ENCODE measurements around the gene ANAPC15. TPM values are rescaled to one million over a fixed set of nuclear protein-coding genes. Genes with fewer than 3 reads are reported as not detected.

Gene ANAPC15
- total and polyA plus RNA-seq, 8 donors = 27.1 to 52.6 (median 41.0) TPM

GRCh38 chr11:72102946-72103753 is 9.3 kb downstream of the ANAPC15 start, which contains the start of gene LAMTOR1:
TSS of gene LAMTOR1 (minus strand) at chr11:72103297. CDS start at chr11:72103224, 73 bp downstream.
- ATAC-seq = peak; percentile 99
- H3K27me3 ChIP-seq = no peaks in the 10 kb centered on the region
- peak; percentile 97 to 99 (median 98) for DNase-seq
- H3K27ac ChIP-seq = peak within 1 kb of the TSS; percentile 97 to 98
- intact Hi-C loops (cut with DNase I) = no loop called here
- H3K4me3 ChIP-seq = peak within 1 kb of the TSS; percentile 90 to 93
- H3K36me3 ChIP-seq = peaks cover 0 to 26% of the 10 kb centered on the region in 2 donors
- H3K4me1 ChIP-seq = peaks cover 14 to 47% of the 10 kb centered on the region in 2 donors
- no peaks in the 10 kb centered on the region for H3K9me3 ChIP-seq
- TF ChIP-seq, protein P1, sequence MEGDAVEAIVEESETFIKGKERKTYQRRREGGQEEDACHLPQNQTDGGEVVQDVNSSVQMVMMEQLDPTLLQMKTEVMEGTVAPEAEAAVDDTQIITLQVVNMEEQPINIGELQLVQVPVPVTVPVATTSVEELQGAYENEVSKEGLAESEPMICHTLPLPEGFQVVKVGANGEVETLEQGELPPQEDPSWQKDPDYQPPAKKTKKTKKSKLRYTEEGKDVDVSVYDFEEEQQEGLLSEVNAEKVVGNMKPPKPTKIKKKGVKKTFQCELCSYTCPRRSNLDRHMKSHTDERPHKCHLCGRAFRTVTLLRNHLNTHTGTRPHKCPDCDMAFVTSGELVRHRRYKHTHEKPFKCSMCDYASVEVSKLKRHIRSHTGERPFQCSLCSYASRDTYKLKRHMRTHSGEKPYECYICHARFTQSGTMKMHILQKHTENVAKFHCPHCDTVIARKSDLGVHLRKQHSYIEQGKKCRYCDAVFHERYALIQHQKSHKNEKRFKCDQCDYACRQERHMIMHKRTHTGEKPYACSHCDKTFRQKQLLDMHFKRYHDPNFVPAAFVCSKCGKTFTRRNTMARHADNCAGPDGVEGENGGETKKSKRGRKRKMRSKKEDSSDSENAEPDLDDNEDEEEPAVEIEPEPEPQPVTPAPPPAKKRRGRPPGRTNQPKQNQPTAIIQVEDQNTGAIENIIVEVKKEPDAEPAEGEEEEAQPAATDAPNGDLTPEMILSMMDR (IDR thresholded peaks at IDR 0.05) = peak; percentile 36 to 64

- Histone ChIP-seq H3K27me3 (no peaks in the 10 kb centered on the region), H3K27ac (peak overlapping the region; percentile 97 to 98), H3K36me3 (peaks cover 0 to 26% of the 10 kb centered on the region in 2 donors), H3K4me1 (peaks cover 14 to 47% of the 10 kb centered on the region in 2 donors), H3K9me3 (no peaks in the 10 kb centered on the region), H3K4me3 (peak overlapping the region; percentile 90 to 93)
- no peak for DNase-seq
- TF ChIP-seq, protein P1 (IDR thresholded peaks at IDR 0.05) = no peak
- intact Hi-C loops (cut with DNase I) = no loop called here
- no peak for ATAC-seq
Observed at GRCh38 chr11:72102631-72102945, 9.9 kb downstream of the ANAPC15 start.

- ATAC-seq (no peak), DNase-seq (no peak)
- H3K27me3 ChIP-seq = no peaks in the 10 kb centered on the region
- TF ChIP-seq, protein P1 (IDR thresholded peaks at IDR 0.05) = no peak
- H3K27ac ChIP-seq = peak overlapping the region; percentile 97 to 98
- no peaks in the 10 kb centered on the region for H3K9me3 ChIP-seq
- H3K4me1 ChIP-seq = peaks cover 14 to 47% of the 10 kb centered on the region in 2 donors
- peaks cover 0 to 29% of the 10 kb centered on the region in 2 donors for H3K36me3 ChIP-seq
- H3K4me3 ChIP-seq = peak overlapping the region; percentile 90 to 93
- intact Hi-C loops (cut with DNase I) = no loop called here
Observed at GRCh38 chr11:72102162-72102561, 10.3 kb downstream of the ANAPC15 start.

- no peaks in the 10 kb centered on the region for H3K9me3 ChIP-seq
- peak overlapping the region in 1 of 2 donors; percentile 93 for H3K4me3 ChIP-seq
- ATAC-seq (no peak), DNase-seq (no peak)
- peaks cover 0 to 46% of the 10 kb centered on the region in 2 donors for H3K36me3 ChIP-seq
- TF ChIP-seq, protein P1 (IDR thresholded peaks at IDR 0.05) = no peak
- H3K27ac ChIP-seq = peak overlapping the region in 1 of 2 donors; percentile 98
- peaks cover 14 to 47% of the 10 kb centered on the region in 2 donors for H3K4me1 ChIP-seq
- H3K27me3 ChIP-seq = no peaks in the 10 kb centered on the region
- intact Hi-C loops (cut with DNase I) = no loop called here
Observed at GRCh38 chr11:72100462-72100861, 12.0 kb downstream of the ANAPC15 start.

DNA sequence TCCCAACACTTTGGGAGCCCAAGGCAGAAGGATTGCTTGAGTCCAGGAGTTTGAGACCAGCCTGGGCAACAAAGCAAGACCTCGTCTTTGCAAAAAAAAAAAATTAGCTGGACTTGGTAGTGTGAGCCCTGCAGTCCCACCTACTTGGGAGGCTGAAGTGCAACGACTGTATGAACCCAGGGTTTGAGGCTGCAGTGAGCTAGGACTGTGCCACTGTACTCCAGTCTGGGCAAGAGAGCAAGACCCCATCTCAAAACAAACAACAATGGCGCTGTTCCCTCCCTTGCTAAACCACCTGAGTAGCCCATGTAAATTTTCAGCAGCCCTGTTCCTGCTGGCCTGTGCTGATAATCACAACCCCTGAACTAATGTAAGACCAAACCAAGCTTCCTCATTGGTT is 12.5 kb downstream of the ANAPC15 start:
- intact Hi-C loops (cut with DNase I) = no loop called here
- no peak overlapping the region for H3K4me3 ChIP-seq
- H3K27ac ChIP-seq = peak overlapping the region in 1 of 2 donors; percentile 98
- TF ChIP-seq, protein P1 (IDR thresholded peaks at IDR 0.05) = no peak
- no peaks in the 10 kb centered on the region for H3K9me3 ChIP-seq
- H3K27me3 ChIP-seq = no peaks in the 10 kb centered on the region
- no peak for ATAC-seq
- peaks cover 14 to 47% of the 10 kb centered on the region in 2 donors for H3K4me1 ChIP-seq
- DNase-seq = no peak
- H3K36me3 ChIP-seq = peaks cover 0 to 51% of the 10 kb centered on the region in 2 donors

Data from left lung (tissue), 10 donors.